SK-N-MC (cell line): ENCODE measurements around the gene FAM53C.

Source experiments
- DNase-seq: peaks from one replicate; pipeline ENCODE4 v3.0.0-alpha.2; 2011; ENCODE audit warnings: low read depth, low spot score
- H3K27ac ChIP-seq: fragments of 200-600 bp; sonication (generic); 2 replicates; pipeline ENCODE4 v1.5.1; 2016; ENCODE audit warnings: mixed run types
- H3K36me3 ChIP-seq: fragments of 200-600 bp; sonication (generic); 2 replicates; pipeline ENCODE4 v1.6.1; 2017; ENCODE audit warnings: antibody characterized with exemption, low read length, mixed read lengths; ENCODE audit not compliant: insufficient read depth
- H3K4me3 ChIP-seq: fragments of 200-600 bp; sonication (generic); 2 replicates; pipeline ENCODE4 v1.5.1; 2016
- H3K9ac ChIP-seq: fragments of 200-600 bp; sonication (generic); 2 replicates; pipeline ENCODE4 v1.8.0; 2017; ENCODE audit warnings: mixed run types, mixed read lengths; ENCODE audit not compliant: insufficient read length
- H3K9me3 ChIP-seq: fragments of 200-600 bp; sonication (generic); 2 replicates; pipeline ENCODE4 v1.6.1; 2017; ENCODE audit warnings: low read depth, mild to moderate bottlenecking, antibody characterized with exemption, low read length, moderate library complexity, mixed read lengths
- EZH2 ChIP-seq: fragments of 200-600 bp; sonication (generic); IDR thresholded peaks from one replicate; pipeline ENCODE4 v1.6.1; 2017; ENCODE audit warnings: antibody characterized with exemption
- FOXP2 ChIP-seq: optimal IDR thresholded peaks from 2 replicates; pipeline ENCODE3; 2011; ENCODE audit warnings: mild to moderate bottlenecking, moderate library complexity; ENCODE audit not compliant: insufficient read depth; ENCODE audit errors: extremely low read length, control extremely low read depth
- POLR2AphosphoS5 ChIP-seq: IDR thresholded peaks from 2 replicates; pipeline ENCODE4 v1.6.1; 2012; ENCODE audit warnings: mild to moderate bottlenecking, low read depth, low read length, borderline replicate concordance

Gene FAM53C

DNA sequence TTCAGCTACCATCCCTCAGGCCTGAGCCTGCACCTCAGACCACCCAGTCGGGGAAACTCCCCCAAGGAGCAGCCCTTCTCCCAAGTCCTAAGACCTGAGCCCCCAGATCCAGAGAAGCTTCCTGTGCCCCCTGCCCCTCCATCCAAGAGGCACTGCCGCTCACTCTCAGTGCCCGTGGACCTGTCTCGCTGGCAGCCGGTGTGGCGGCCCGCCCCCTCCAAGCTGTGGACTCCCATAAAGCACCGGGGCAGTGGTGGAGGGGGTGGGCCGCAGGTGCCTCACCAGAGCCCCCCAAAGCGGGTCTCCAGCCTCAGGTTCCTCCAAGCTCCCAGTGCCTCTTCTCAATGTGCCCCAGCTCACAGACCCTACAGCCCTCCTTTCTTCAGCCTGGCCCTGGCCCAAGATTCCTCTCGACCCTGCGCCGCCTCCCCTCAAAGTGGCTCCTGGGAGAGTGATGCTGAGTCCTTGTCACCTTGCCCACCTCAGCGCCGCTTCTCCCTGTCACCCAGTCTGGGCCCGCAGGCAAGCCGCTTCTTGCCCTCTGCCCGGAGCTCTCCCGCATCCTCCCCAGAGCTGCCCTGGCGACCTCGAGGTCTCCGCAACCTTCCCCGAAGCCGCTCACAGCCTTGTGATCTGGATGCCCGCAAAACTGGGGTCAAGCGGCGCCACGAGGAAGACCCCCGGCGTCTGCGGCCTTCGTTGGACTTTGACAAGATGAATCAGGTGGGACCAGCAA lies 7.0 kb downstream of the FAM53C start:
- Histone ChIP-seq H3K4me3 (no peak overlapping the region), H3K9me3 (no peaks in the 10 kb centered on the region), H3K27ac (no peak overlapping the region), H3K36me3 (peaks cover 68% of the 10 kb centered on the region), H3K9ac (no peak overlapping the region)
- no peak for TF ChIP-seq FOXP2
- no peak for TF ChIP-seq POLR2AphosphoS5
- no peak for TF ChIP-seq EZH2
- DNase-seq: no peak

DNA sequence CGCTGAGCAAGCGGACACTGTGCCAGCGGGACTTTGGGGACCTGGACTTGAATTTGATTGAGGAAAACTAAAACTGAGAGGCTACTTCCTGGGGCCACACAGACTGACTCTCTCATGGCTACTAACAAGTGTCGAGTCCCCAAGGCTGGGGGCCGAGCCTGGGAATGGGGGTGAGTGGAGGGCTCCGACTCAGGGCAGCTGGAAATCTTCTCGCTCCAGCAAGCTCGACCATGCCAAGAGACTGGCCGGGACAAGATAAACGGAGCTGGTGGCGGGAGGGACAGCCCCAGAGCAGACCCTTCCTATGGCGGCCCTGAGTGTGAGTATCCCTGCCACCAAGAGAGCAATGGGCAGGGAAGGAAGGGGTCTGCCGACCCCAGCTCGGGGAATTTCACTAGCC lies 8.8 kb downstream of the FAM53C start:
- H3K27ac ChIP-seq: no peak overlapping the region
- peaks cover 3% of the 10 kb centered on the region; the same call in 1 of the 2 replicates for H3K9me3 ChIP-seq
- peaks cover 63% of the 10 kb centered on the region for H3K36me3 ChIP-seq
- no peak overlapping the region for H3K9ac ChIP-seq
- no peak for DNase-seq
- TF ChIP-seq POLR2AphosphoS5: no peak
- no peak for TF ChIP-seq EZH2
- no peak for TF ChIP-seq FOXP2
- no peak overlapping the region for H3K4me3 ChIP-seq

DNA sequence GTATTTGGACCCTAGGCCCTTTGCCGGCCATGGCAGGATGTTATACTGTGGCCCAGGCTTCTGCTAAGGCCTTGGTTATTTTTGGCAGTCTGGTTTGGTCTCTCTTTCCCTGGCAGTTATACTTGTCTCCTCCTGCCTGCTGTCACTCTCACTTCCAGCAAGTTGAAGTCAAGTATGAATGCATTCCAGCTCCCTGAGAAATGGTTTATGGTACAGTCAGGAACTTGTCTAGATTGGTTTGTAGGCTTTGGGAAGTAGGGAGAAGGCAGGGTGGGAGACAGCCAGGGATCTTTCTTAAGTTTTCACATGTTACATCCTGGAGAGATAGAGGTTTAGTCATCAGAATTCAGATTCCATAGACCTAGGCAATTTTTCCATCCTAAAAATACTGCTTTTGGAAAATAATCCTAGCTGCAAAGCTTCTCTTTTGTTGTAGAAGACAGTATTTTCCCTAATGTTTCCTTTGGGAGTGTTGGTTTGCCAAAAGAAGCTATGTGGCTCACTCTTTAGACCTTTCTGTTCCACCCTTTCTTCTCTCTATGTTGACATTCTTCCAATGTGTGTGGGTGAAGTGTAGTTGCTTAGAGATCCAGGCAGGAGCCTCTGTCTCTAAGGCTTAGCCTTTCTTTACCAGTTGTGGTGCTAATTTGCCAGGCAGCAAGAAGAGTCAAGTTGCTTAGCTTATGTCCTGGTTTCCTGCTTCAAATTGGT lies 11.9 kb downstream of the FAM53C start:
- no peak overlapping the region for H3K4me3 ChIP-seq
- no peak for DNase-seq
- peaks cover 47% of the 10 kb centered on the region for H3K36me3 ChIP-seq
- TF ChIP-seq EZH2 (no peak), POLR2AphosphoS5 (no peak), FOXP2 (no peak)
- no peak overlapping the region for H3K27ac ChIP-seq
- H3K9me3 ChIP-seq: peaks cover 7% of the 10 kb centered on the region; the same call in 1 of the 2 replicates
- H3K9ac ChIP-seq: no peak overlapping the region

DNA sequence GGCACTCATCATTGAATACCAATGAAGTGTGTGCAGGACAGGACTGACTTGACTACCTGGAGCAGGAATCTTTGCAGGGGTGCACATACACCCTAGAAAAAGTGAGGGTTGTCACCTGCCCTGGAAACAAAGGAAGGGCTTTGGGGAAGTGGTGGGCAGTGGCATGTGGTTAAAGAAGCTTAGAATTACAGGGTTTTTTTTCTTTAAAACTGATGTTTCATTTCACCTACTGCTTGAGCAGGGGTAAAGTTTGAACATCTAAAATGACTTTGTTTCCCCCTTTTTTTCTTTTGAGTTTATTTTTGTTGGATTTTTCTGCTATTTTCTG lies 12.5 kb downstream of the FAM53C start:
- Histone ChIP-seq H3K36me3 (peaks cover 46% of the 10 kb centered on the region), H3K9me3 (peaks cover 7% of the 10 kb centered on the region; the same call in 1 of the 2 replicates), H3K9ac (no peak overlapping the region), H3K4me3 (no peak overlapping the region), H3K27ac (no peak overlapping the region)
- TF ChIP-seq FOXP2 (no peak), EZH2 (no peak), POLR2AphosphoS5 (no peak)
- DNase-seq: no peak

DNA sequence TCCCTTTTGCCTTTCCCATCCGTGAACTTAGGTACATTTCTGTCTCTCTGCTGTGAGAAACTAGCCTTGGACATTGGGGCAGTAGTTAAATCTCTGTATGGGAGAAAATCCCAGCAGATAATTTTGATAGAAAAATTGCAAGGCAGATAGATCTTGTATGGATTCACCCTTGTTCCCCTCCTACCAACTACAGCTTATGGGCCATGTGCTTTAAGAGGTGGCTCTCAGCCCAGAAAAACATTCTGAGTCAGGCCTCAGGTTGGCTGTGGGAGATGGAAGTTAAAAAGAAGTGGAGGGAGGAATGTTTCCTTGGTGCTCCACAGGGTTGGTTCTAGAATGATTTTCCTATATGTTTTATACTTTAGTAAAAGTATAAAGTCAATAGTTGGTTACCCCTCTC lies 13.0 kb downstream of the FAM53C start:
- H3K9me3 ChIP-seq: peaks cover 7% of the 10 kb centered on the region; the same call in 1 of the 2 replicates
- peaks cover 45% of the 10 kb centered on the region for H3K36me3 ChIP-seq
- no peak overlapping the region for H3K27ac ChIP-seq
- DNase-seq: no peak
- TF ChIP-seq POLR2AphosphoS5 (no peak), EZH2 (no peak), FOXP2 (no peak)
- no peak overlapping the region for H3K9ac ChIP-seq
- H3K4me3 ChIP-seq: no peak overlapping the region

DNA sequence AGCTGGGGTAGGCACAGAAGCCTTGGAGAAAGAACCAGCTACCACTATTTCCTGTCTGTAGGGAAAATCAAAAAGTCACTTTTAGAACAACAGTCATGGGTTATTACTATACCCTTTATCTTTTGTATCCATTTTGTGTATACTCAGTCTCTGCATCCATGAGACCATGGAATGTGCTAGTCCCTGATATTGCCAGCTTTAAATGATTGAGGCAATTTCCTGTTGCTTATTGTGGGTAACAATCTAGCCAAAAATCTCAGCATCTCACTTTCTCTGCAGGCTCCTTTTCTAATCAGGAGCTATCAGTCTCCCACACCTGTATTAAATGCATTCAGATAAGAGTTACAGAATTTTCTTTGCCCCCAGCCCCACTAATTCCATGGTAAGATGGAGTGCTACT lies 13.5 kb downstream of the FAM53C start:
- H3K9ac ChIP-seq: no peak overlapping the region
- no peak for TF ChIP-seq EZH2
- no peak for DNase-seq
- H3K4me3 ChIP-seq: no peak overlapping the region
- H3K36me3 ChIP-seq: peaks cover 42% of the 10 kb centered on the region
- H3K9me3 ChIP-seq: peaks cover 7% of the 10 kb centered on the region; the same call in 1 of the 2 replicates
- no peak overlapping the region for H3K27ac ChIP-seq

DNA sequence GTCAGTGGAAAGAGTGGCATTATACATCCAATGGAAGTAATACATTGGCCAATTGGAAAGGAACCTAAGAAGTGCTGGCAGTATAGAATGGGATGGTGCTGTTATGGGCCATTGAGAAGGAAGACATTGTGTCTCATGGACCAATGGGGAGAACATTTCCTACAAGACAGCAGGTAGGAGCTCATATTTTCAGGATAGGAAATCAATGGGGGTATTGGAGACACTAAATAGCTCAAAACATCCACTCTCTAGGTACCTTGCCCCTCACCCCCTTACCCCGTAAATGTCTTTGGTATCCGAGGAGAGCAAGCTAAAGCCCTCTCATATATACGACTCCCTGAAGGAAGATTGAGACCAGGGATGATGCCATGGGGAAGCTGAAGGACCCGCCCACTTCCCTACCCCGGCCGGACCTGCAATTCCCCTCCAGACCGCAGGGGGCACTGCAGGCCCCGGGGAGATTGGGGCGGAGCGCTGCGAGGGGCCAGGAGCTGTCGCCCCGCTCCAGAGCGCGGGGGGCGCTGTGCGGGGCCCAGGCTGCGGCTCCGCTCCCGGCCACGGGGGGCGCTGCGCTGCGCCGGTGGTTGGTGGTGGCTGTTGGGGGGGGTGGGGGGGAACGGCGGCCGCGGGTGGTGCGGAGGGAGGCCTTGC lies 14.1 kb downstream of the FAM53C start, which contains the start of gene KDM3B:
Gene KDM3B, plus strand, starts transcription at position 615 of the 651 bp plus-strand sequence. CDS start 111 bp downstream, outside the sequence.
- Histone ChIP-seq H3K27ac (peak within 1 kb of the TSS; percentile 65), H3K36me3 (peaks cover 35% of the 10 kb centered on the region), H3K4me3 (peak within 1 kb of the TSS; percentile 87), H3K9me3 (peaks cover 7% of the 10 kb centered on the region; the same call in 1 of the 2 replicates), H3K9ac (peak within 1 kb of the TSS; percentile 91)
- peak; percentile 48; the same call in 1 of the 2 replicates for TF ChIP-seq POLR2AphosphoS5
- no peak for TF ChIP-seq EZH2
- TF ChIP-seq FOXP2: no peak
- no peak for DNase-seq
